Ovary (tissue), 9 donors: ENCODE measurements around the gene SERPINB12. TPM values are rescaled to one million over a fixed set of nuclear protein-coding genes. Genes with fewer than 3 reads are reported as not detected.

Source experiments
- DNase-seq, 5 donors: peaks; one replicate each; pipeline ENCODE4 v3.0.0-alpha.2; 2019 to 2020
- H3K27ac ChIP-seq, 2 donors: fragments of 200-600 bp; one replicate each; pipeline versions ENCODE4 v1.5.1 to v1.8.0; 2019 to 2022
- H3K27me3 ChIP-seq: fragments of 200-600 bp; one replicate; pipeline ENCODE4 v1.8.0; 2022
- H3K36me3 ChIP-seq: fragments of 200-600 bp; sonication (generic); one replicate; pipeline ENCODE4 v1.5.1; 2019
- H3K4me1 ChIP-seq: one replicate; pipeline ENCODE4 v1.8.1; 2013; ENCODE audit warnings: mild to moderate bottlenecking, moderate library complexity; ENCODE audit not compliant: insufficient read depth
- H3K4me3 ChIP-seq: fragments of 200-600 bp; sonication (generic); one replicate; pipeline ENCODE4 v1.5.1; 2017
- H3K9me3 ChIP-seq, 2 donors: fragments of 200-600 bp in 1 of 2; sonication (generic) in 1 of 2; one replicate each; pipeline versions ENCODE4 v1.5.1 to v1.8.1; 2013 to 2019; ENCODE audit warnings: mild to moderate bottlenecking in 1 of 2, moderate library complexity in 1 of 2
- CTCF ChIP-seq, 3 donors: fragments of 450-650 bp in 2 of 3; fragments of 200-600 bp in 1 of 3; IDR thresholded peaks; one replicate each; pipeline versions ENCODE4 v1.5.1 to v1.8.0; 2016 to 2022; ENCODE audit warnings: antibody characterized with exemption in 3 of 3, mild to moderate bottlenecking in 1 of 3
- EP300 ChIP-seq: sonication (generic); formaldehyde crosslinking; IDR thresholded peaks from one replicate; pipeline ENCODE4 v1.6.1; 2017; ENCODE audit warnings: antibody characterized with exemption
- POLR2A ChIP-seq: fragments of 450-650 bp; IDR thresholded peaks from one replicate; pipeline ENCODE4 v1.6.1; 2017; ENCODE audit warnings: antibody characterized with exemption, mild to moderate bottlenecking, moderate library complexity
- WGBS, 3 donors: extraction: QIAGEN DNeasy Blood & Tissue Kit in 1 of 3; methylation state at CpG; one replicate each; pipeline versions ENCODE4 v1.1.5 to v1.1.7; 2013 to 2017; 5-methylcytosine and 5-hydroxymethylcytosine counted together
- intact Hi-C, 4 donors: fragments of 100-400 bp; cut with DNase I; formaldehyde crosslinking; loops; one replicate each; pipeline versions ENCODE4 v1.11.0 to v1.15.1; 2022 to 2023
- polyA plus RNA-seq, 2 donors: library from polyadenylated mRNA; stranded (reverse); fragments of 200-250 nt in 1 of 2; fragments of 350-450 nt in 1 of 2; fragmentation: Illumina TruSeq in 1 of 2; extraction: RNeasy Lipid Tissue Mini Kit (QIAGEN cat#74804) in 1 of 2; gene quantifications; one replicate each; pipeline ENCODE4 v1.2.3, GENCODE V29; 2013 to 2014
- total RNA-seq, 7 donors: library from RNA; depleted of rRNA in 2 of 7; stranded (reverse); fragments of >200 nt in 2 of 7; fragmentation: NEBNext Ultra II Directional in 3 of 7; extraction: Animal tissue kit (Norgen Biotek cat#: 25700) in 3 of 7; gene quantifications; one replicate each; pipeline versions ENCODE4 v1.1.0 to v1.2.4, GENCODE V29; 2016 to 2023
- donor health status: DM: no; HTN: no; CAD: no; lungs with moderate emphysema.
- donor health status: DM: no; HTN: no; CAD: no.
- donor health status: Bipolar disorder and iron deficiency.
- donor health status: DM: yes; HTN: yes; CAD: no.
- donor health status: DM: no; HTN: no; CAD: no.
- donor health status: DM: yes; HTN: yes; CAD: no.

SERPINB12 gene
- total and polyA plus RNA-seq, 9 donors, result not detected

GRCh38 chr18:63586966-63587365 lies 44.8 kb downstream of the SERPINB12 start, which contains the start of gene SERPINB13:
Gene SERPINB13, plus strand, starts transcription at chr18:63587343. Its CDS starts 1,325 bp downstream, at chr18:63588668.
- H3K9me3 ChIP-seq, result no peaks in the 10 kb centered on the region
- H3K27ac ChIP-seq, result no peak within 1 kb of the TSS
- WGBS, 3 donors, result 86 to 89% (median 89%) methylated on average over 4 of the region's 4 CpGs
- H3K4me3 ChIP-seq, result no peak within 1 kb of the TSS
- intact Hi-C loops, result no loop called here
- no peak for TF ChIP-seq POLR2A
- TF ChIP-seq CTCF (IDR thresholded peaks at IDR 0.05), result no peak
- TF ChIP-seq EP300, result no peak
- no peaks in the 10 kb centered on the region for H3K4me1 ChIP-seq
- no peaks in the 10 kb centered on the region for H3K36me3 ChIP-seq
- DNase-seq, result no peak
- no peaks in the 10 kb centered on the region for H3K27me3 ChIP-seq

GRCh38 chr18:63588909-63589308 lies 46.7 kb downstream of the SERPINB12 start:
- H3K9me3 ChIP-seq, result no peaks in the 10 kb centered on the region
- H3K27me3 ChIP-seq, result no peaks in the 10 kb centered on the region
- DNase-seq, result no peak
- H3K4me1 ChIP-seq, result no peaks in the 10 kb centered on the region
- intact Hi-C loops, result no loop called here
- no peak overlapping the region for H3K4me3 ChIP-seq
- WGBS, 3 donors, result 62 to 89% (median 75%) methylated on average over 5 of the region's 5 CpGs
- no peaks in the 10 kb centered on the region for H3K36me3 ChIP-seq
- TF ChIP-seq CTCF (IDR thresholded peaks at IDR 0.05) (no peak), POLR2A (no peak), EP300 (no peak)
- H3K27ac ChIP-seq, result no peak overlapping the region

- no peak overlapping the region for H3K4me3 ChIP-seq
- no peak for DNase-seq
- H3K9me3 ChIP-seq, result no peaks in the 10 kb centered on the region
- no peak overlapping the region for H3K27ac ChIP-seq
- intact Hi-C loops, result no loop called here
- H3K27me3 ChIP-seq, result no peaks in the 10 kb centered on the region
- H3K4me1 ChIP-seq, result no peaks in the 10 kb centered on the region
- no peak for TF ChIP-seq POLR2A
- TF ChIP-seq EP300, result no peak
- no peak for TF ChIP-seq CTCF (IDR thresholded peaks at IDR 0.05)
- 65 to 84% (median 73%) methylated on average over 2 of the region's 2 CpGs for WGBS, 3 donors
- no peaks in the 10 kb centered on the region for H3K36me3 ChIP-seq
Observed at GRCh38 chr18:63590373-63590772, 48.2 kb downstream of the SERPINB12 start.

GRCh38 chr18:63590966-63591695 lies 49.0 kb downstream of the SERPINB12 start:
- intact Hi-C loops, result no loop called here
- WGBS, 3 donors, result 79 to 86% (median 81%) methylated on average over 3 of the region's 3 CpGs
- Histone ChIP-seq H3K4me3 (no peak overlapping the region), H3K36me3 (no peaks in the 10 kb centered on the region), H3K9me3 (no peaks in the 10 kb centered on the region), H3K4me1 (no peaks in the 10 kb centered on the region), H3K27ac (no peak overlapping the region), H3K27me3 (no peaks in the 10 kb centered on the region)
- DNase-seq, result no peak
- TF ChIP-seq CTCF (IDR thresholded peaks at IDR 0.05), result no peak
- TF ChIP-seq POLR2A, result no peak
- no peak for TF ChIP-seq EP300
